DOHH2 (cell line): ENCODE data around the gene HECA.

Source experiments
- CTCF ChIP-seq: fragments of 200-600 bp; sonication (generic); IDR thresholded peaks from one replicate; pipeline ENCODE4 v1.5.1; 2014; ENCODE audit warnings: antibody characterized with exemption, mild to moderate bottlenecking, low read depth, low read length; ENCODE audit not compliant: poor library complexity, severe bottlenecking
- EZH2phosphoT487 ChIP-seq: fragments of 200-600 bp; sonication (generic); IDR thresholded peaks from 2 replicates; pipeline ENCODE4 v1.6.1; 2017; ENCODE audit warnings: borderline replicate concordance, mild to moderate bottlenecking, antibody characterized with exemption, low read length, moderate library complexity, mixed read lengths

GRCh38 chr6:139133262-139134063 lies 1.4 kb upstream of the HECA start:
- TF ChIP-seq CTCF (no peak), EZH2phosphoT487 (no peak)
